IPS-20b (cell line): Measurements from ENCODE around the gene CLDN6.
A peak's percentile ranks its signal among the peaks of the same experiment; 100 is the strongest.

Experiments
- H3K27ac ChIP-seq: one replicate; pipeline ENCODE4 v1.5.1; 2013; ENCODE audit warnings: low read length
- H3K27me3 ChIP-seq: 2 replicates; pipeline ENCODE4 v1.6.1; 2013; ENCODE audit warnings: mild to moderate bottlenecking, low read length, inconsistent platforms; ENCODE audit not compliant: insufficient read depth
- H3K36me3 ChIP-seq: 2 replicates; pipeline ENCODE4 v1.6.1; 2013; ENCODE audit warnings: low read depth, mild to moderate bottlenecking, inconsistent platforms, low read length, moderate library complexity; ENCODE audit not compliant: insufficient read depth
- H3K4me1 ChIP-seq: 2 replicates; pipeline ENCODE4 v1.6.1; 2013; ENCODE audit warnings: mild to moderate bottlenecking, control low read depth, inconsistent platforms, low read length, moderate library complexity; ENCODE audit not compliant: insufficient read depth
- H3K4me3 ChIP-seq: 2 replicates; pipeline ENCODE4 v1.5.1; 2013; ENCODE audit warnings: mild to moderate bottlenecking, low read length, inconsistent platforms
- H3K9ac ChIP-seq: 2 replicates; pipeline ENCODE4 v1.6.1; 2013; ENCODE audit warnings: low read depth, mild to moderate bottlenecking, inconsistent platforms, low read length, moderate library complexity
- H3K9me3 ChIP-seq: 2 replicates; pipeline ENCODE4 v1.6.1; 2013; ENCODE audit warnings: mild to moderate bottlenecking, low read depth, low read length, inconsistent platforms; ENCODE audit not compliant: insufficient read depth

The CLDN6 gene

DNA sequence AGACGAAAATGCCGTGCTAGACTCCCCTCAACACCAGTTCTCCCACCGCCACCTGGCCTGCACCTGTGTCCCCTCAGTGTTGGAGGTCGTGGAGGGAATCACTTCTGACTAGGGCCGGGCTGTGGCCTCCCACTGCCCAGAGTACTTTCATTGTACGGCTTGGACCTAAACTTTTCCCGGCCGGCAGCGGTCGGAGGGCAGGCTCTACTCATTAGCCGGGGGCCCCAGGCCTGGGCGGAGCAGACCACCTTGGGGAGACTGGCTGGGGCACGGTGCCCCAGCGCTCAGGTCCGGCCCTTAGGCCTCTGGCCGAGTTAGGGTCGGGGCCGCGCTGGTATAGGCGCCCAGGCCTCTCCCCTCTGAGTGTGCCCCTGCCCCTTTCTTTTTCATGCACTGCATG is 639 bp downstream of the CLDN6 start:
- Histone ChIP-seq H3K27me3 (peaks cover 22% of the 10 kb centered on the region), H3K27ac (peak overlapping the region; percentile 79), H3K9ac (peak overlapping the region; percentile 97), H3K4me1 (peaks cover 24% of the 10 kb centered on the region), H3K9me3 (no peaks in the 10 kb centered on the region), H3K36me3 (peaks cover 28% of the 10 kb centered on the region), H3K4me3 (peak overlapping the region; percentile 98)

DNA sequence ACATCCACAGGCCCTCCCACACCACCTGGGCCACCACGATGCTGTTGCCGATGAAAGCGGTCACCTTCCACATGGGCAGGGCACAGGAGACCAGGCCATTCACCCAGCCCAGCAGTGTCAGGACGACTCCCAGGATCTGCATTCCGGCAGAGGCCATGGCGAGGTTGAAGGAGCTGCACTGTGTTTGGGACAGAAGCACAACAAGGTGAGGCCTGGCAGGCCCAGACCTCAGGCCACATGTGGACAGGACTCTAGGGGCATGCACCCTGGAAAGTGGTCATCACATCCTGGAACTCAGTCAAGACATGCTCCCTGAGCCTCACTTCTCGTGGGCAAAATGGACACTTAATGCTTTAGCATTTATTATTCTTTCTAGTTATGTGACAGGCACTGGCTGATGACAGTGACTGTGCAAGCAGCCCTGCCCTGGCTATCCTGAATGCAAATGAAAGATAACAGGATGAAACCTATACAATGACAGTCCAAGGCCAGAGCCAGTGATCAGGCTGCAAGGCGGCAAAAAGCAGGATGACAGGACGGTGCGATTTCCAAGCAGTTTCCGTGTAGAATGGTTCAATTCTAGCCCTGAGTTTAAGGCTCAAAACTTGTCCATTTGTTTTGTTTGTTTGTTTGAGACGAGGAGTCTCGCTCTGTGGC is 2.0 kb downstream of the CLDN6 start:
- H3K27me3 ChIP-seq = peaks cover 32% of the 10 kb centered on the region
- peaks cover 23% of the 10 kb centered on the region for H3K4me1 ChIP-seq
- H3K9me3 ChIP-seq = no peaks in the 10 kb centered on the region
- peaks cover 22% of the 10 kb centered on the region for H3K36me3 ChIP-seq
- H3K4me3 ChIP-seq = peak overlapping the region; percentile 43
- no peak overlapping the region for H3K9ac ChIP-seq
- H3K27ac ChIP-seq = no peak overlapping the region

DNA sequence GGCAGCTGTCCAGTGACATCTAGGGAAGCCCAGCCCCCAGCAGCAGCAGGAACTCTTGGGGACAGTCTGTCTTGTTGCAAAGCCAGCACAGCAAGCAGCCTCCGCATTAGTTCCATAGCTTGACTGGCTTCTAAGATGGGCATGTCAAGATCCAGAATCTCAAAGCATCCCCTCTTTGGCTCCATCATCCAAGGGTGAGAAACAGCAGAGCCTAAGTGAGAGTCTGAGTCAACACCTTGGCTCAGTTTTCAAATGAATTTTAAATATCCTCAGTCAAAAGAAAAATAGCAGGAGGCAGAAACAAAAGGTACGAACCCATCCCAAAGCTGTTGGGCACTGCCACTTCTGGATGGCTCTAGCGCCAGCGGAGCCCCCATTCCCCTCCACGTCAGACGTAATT is 3.0 kb downstream of the CLDN6 start:
- no peaks in the 10 kb centered on the region for H3K9me3 ChIP-seq
- H3K36me3 ChIP-seq = peaks cover 22% of the 10 kb centered on the region
- no peak overlapping the region for H3K27ac ChIP-seq
- no peak overlapping the region for H3K9ac ChIP-seq
- H3K4me3 ChIP-seq = no peak overlapping the region
- peaks cover 32% of the 10 kb centered on the region for H3K27me3 ChIP-seq
- H3K4me1 ChIP-seq = peaks cover 23% of the 10 kb centered on the region

DNA sequence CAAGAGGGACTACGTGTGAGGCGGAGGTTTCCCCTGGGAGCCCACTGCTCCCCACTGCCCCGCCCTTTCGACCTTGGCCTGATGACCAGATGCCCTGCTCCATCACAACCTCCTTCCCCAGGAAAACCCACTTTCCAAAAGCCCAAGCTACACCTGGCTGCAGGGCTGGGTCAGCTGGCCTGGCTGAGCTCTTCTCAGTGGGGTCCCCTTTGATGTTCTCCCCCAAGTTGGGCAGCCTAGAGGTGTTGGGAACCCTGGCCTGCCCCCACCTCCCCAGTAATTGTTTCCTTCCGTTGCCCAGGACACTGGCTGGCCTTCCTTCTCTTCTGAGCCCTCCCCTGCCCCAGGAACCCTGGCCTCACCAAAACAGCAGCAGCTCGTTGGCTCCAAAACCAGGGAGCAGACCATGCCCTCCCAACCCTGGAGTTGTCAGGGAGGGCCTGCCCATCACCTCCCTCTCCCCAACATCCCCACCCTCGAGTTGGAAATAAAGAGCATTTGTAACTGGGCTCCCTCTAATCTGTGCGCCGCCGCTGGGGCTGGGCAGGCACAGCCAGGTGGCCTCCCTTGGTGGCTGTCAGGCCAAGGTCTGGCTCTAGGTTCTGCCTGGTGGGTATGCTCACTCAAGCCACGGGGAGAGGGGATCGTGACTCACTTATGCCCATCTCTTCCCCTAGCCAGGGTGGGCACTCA is 3.8 kb downstream of the CLDN6 start:
- Histone ChIP-seq H3K36me3 (peaks cover 22% of the 10 kb centered on the region), H3K9ac (no peak overlapping the region), H3K27me3 (peaks cover 32% of the 10 kb centered on the region), H3K4me3 (no peak overlapping the region), H3K27ac (no peak overlapping the region), H3K9me3 (no peaks in the 10 kb centered on the region), H3K4me1 (peaks cover 23% of the 10 kb centered on the region)

DNA sequence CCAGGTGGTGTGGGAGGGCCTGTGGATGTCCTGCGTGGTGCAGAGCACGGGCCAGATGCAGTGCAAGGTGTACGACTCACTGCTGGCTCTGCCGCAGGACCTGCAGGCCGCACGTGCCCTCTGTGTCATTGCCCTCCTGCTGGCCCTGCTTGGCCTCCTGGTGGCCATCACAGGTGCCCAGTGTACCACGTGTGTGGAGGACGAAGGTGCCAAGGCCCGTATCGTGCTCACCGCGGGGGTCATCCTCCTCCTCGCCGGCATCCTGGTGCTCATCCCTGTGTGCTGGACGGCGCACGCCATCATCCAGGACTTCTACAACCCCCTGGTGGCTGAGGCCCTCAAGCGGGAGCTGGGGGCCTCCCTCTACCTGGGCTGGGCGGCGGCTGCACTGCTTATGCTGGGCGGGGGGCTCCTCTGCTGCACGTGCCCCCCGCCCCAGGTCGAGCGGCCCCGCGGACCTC is 4.5 kb downstream of the CLDN6 start:
- peaks cover 32% of the 10 kb centered on the region for H3K27me3 ChIP-seq
- peaks cover 30% of the 10 kb centered on the region for H3K4me1 ChIP-seq
- no peak overlapping the region; the same call in 1 of the 2 replicates for H3K4me3 ChIP-seq
- peaks cover 22% of the 10 kb centered on the region for H3K36me3 ChIP-seq
- no peak overlapping the region for H3K9ac ChIP-seq
- H3K27ac ChIP-seq = no peak overlapping the region
- H3K9me3 ChIP-seq = no peaks in the 10 kb centered on the region

DNA sequence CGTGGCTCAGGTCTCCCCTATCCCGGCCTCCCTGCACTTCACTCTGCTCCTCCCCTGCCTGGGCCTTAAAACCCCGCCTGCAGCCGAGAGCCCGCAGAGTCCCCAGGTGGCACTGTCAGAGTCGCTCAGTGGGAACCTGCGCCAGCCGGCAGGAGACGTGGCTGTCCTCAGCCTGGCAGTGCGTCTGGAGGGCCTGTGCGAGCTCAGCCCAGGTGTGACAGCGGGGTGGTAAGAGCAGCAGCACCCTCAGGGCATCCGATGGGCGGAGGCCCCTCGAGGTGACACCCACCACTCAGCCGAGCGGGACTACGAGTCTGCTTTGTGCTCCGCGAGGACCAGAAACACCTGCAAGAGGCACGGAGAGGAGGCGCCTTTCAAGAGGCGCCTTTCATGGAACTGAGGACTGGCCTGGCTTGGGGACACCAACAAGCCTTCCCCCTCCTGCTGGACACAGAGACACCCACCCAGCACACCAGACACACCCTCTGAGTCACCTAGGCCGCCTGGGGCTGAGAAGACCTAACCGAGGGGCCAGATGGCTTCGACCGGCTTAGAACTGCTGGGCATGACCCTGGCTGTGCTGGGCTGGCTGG is 5.1 kb downstream of the CLDN6 start, which contains the start of gene CLDN9:
Gene CLDN9, plus strand, starts transcription at position 96 of the 593 bp plus-strand sequence. Its CDS starts 440 bp downstream, at position 536.
- Histone ChIP-seq H3K27ac (no peak within 1 kb of the TSS), H3K27me3 (peaks cover 32% of the 10 kb centered on the region), H3K36me3 (peaks cover 22% of the 10 kb centered on the region), H3K4me3 (peak within 1 kb of the TSS; percentile 59), H3K9me3 (no peaks in the 10 kb centered on the region), H3K9ac (peak within 1 kb of the TSS; percentile 26; the same call in 1 of the 2 replicates), H3K4me1 (peaks cover 30% of the 10 kb centered on the region)

DNA sequence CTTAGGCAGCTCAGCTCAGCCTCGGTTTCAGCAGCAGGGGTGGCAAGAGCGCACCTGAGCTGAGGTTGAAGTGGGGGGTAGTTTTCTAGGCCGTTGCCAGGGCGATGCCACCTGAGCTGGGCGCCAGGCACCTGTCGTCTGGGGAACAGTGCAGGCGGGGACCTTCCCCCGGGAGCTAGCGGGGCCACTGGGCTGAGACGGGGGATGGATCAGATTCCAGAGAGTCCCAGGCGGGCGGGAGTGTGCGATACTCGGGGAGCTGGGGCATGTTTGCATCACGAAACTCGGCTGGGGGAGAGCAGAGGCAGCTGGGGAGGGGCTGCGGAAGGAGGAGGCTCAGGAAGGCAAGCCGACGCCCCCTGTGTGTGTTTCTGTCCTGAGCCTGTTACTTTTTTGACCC is 5.7 kb downstream of the CLDN6 start:
- peaks cover 34% of the 10 kb centered on the region for H3K27me3 ChIP-seq
- no peak overlapping the region for H3K27ac ChIP-seq
- H3K4me1 ChIP-seq = peaks cover 37% of the 10 kb centered on the region

DNA sequence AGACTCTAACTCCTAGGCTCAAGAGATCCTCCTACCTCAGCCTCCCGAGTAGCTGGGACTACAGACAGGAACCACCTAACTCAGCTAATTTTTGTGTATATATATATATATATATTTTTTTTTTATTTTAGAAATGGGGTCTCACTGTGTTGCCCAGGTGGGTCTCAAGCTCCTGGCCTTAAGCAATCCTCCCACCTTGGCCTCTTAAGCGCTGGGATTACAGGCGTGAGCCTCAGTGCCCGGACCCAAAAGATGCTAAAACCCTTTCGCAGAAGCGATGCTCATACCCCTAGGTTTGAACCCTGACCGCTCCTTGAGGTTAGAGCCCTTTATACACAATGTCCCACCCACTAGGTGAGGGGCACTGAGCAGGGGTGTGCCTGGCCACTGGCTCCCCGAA is 7.5 kb downstream of the CLDN6 start:
- no peaks in the 10 kb centered on the region for H3K9me3 ChIP-seq
- H3K27ac ChIP-seq = no peak overlapping the region
- peak overlapping the region; percentile 83; the same call in 1 of the 2 replicates for H3K9ac ChIP-seq
- peaks cover 13% of the 10 kb centered on the region for H3K36me3 ChIP-seq
- H3K4me1 ChIP-seq = peaks cover 45% of the 10 kb centered on the region
- no peak overlapping the region for H3K4me3 ChIP-seq
- H3K27me3 ChIP-seq = peaks cover 39% of the 10 kb centered on the region

More for the DNA sequence above, 5.7 kb downstream of the CLDN6 start:
- Histone ChIP-seq H3K4me3 (peak overlapping the region; percentile 59), H3K9ac (peak overlapping the region; percentile 26; the same call in 1 of the 2 replicates), H3K36me3 (peaks cover 22% of the 10 kb centered on the region), H3K9me3 (no peaks in the 10 kb centered on the region)

DNA sequence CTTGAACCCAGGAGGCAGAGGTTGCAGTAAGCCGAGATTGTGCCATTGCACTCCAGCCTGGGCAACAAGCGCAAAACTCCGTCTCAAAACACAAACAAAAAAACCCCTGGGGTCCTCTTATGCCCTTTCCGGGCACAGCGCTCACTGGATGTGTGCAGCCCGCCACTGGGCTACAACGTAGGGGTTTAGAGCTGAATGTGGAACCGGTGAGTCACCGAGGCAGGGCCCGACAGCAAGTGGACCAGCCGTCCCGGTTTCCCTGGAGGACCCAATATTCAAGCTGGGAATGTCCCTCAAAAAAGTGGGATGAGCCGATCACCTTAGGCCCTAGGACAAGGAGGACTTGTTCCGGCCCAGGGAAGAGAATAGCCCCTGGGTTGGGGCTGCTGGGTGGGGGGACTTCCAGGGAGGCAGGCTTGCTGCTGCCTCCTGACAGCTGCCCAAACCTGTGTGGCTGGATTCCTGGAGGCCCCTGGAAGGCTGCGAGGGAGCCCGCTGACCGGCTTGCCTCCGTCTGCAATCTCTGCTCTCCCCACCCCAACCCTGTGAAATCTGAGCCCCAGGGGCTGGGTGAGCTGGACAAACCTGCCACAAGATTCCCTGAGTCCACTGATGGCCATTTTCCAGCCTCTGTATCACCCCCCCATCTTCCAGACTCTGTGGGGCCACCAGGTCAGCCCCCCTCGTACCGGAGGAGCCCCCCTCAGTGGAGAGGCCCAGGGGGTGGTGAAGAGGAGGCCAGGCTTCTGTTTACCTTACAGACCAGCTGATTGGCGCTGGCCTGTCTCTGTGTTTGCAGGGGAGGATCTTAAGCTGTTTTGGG is 8.2 kb downstream of the CLDN6 start:
- Histone ChIP-seq H3K4me1 (peaks cover 42% of the 10 kb centered on the region), H3K9ac (peak overlapping the region; percentile 83), H3K27me3 (peaks cover 42% of the 10 kb centered on the region), H3K27ac (peak overlapping the region; percentile 94), H3K4me3 (peak overlapping the region; percentile 63; the same call in 1 of the 2 replicates), H3K36me3 (peaks cover 6% of the 10 kb centered on the region), H3K9me3 (no peaks in the 10 kb centered on the region)

DNA sequence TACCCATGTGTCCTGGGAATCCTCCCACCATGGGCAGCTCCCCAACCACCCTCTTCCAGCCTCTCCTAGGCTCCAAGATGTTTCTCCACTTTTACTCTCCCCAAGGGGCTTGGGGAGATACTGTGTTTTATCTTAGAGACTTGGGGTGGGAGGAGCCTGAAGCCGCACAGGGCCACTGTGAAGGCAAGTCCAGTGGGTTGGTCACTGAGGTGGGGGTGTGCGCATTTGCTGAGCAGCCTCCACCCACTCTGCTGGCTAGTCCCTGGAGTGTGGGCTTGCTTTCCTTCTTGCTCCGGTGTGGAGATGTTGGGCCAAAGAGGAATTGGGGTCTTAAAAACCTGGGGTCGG is 9.3 kb downstream of the CLDN6 start:
- no peaks in the 10 kb centered on the region for H3K9me3 ChIP-seq
- H3K9ac ChIP-seq = peak overlapping the region; percentile 83
- H3K4me3 ChIP-seq = peak overlapping the region; percentile 63
- peak overlapping the region; percentile 94 for H3K27ac ChIP-seq
- H3K4me1 ChIP-seq = peaks cover 37% of the 10 kb centered on the region
- no peaks in the 10 kb centered on the region for H3K36me3 ChIP-seq
- peaks cover 39% of the 10 kb centered on the region for H3K27me3 ChIP-seq
